Measurements from ENCODE around the gene ANXA11. TPM values are rescaled to one million over a fixed set of nuclear protein-coding genes. Genes with fewer than 3 reads are reported as not detected.

The ANXA11 gene
- total RNA-seq, 2 experiments from 2014 or later: 93.9 to 164 TPM

GRCh38 chr10:80182986-80183385 is 22.4 kb downstream of the ANXA11 start:
- Histone ChIP-seq H3K36me3 (ENCODE audit: insufficient read depth, low read length) (peaks cover 30% of the 10 kb centered on the region), H3K4me1 (ENCODE audit: insufficient read depth, low read length, poor library complexity, severe bottlenecking) (peaks cover 39% of the 10 kb centered on the region), H3K9me2 (ENCODE audit: insufficient read depth, low read length) (no peaks in the 10 kb centered on the region), H2AFZ (ENCODE audit: low read length) (no peak overlapping the region), H3K79me2 (ENCODE audit: insufficient read depth, low read depth, low read length) (peaks cover 65% of the 10 kb centered on the region), H4K20me1 (ENCODE audit: insufficient read depth, low read length) (no peaks in the 10 kb centered on the region; the same call in 1 of the 2 replicates), H3K27ac (ENCODE audit: low read depth, low read length, poor library complexity, severe bottlenecking) (no peak overlapping the region), H3K9me3 (ENCODE audit: low read length) (no peaks in the 10 kb centered on the region), H3K4me2 (ENCODE audit: low read length) (no peak overlapping the region), H3K4me3 (ENCODE audit: low read depth, low read length, poor library complexity, severe bottlenecking) (no peak overlapping the region)
- BruUV-seq (replicated peaks): no TSS peak
- TF ChIP-seq, protein P1, sequence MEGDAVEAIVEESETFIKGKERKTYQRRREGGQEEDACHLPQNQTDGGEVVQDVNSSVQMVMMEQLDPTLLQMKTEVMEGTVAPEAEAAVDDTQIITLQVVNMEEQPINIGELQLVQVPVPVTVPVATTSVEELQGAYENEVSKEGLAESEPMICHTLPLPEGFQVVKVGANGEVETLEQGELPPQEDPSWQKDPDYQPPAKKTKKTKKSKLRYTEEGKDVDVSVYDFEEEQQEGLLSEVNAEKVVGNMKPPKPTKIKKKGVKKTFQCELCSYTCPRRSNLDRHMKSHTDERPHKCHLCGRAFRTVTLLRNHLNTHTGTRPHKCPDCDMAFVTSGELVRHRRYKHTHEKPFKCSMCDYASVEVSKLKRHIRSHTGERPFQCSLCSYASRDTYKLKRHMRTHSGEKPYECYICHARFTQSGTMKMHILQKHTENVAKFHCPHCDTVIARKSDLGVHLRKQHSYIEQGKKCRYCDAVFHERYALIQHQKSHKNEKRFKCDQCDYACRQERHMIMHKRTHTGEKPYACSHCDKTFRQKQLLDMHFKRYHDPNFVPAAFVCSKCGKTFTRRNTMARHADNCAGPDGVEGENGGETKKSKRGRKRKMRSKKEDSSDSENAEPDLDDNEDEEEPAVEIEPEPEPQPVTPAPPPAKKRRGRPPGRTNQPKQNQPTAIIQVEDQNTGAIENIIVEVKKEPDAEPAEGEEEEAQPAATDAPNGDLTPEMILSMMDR (conservative IDR thresholded peaks at IDR 0.05; ENCODE audit: low read length): no peak
- TF ChIP-seq EZH2phosphoT487 (IDR thresholded peaks at IDR 0.05; ENCODE audit: borderline replicate concordance, low read depth, low read length): no peak
- ChIA-PET CTCF (ENCODE audit: unreplicated experiment) (no interaction called here), POLR2A (interaction anchor here (2.1 kb wide), 1 partner anchor 12 kb away, joined by 8 read pairs; no protein-coding TSS in a partner anchor)
- DNase-seq (ENCODE audit: low spot score): no peak
- intact Hi-C loops (cut with micrococcal nuclease; ENCODE audit: unreplicated experiment): no loop called here

- Histone ChIP-seq H3K9me3 (ENCODE audit: low read length) (no peaks in the 10 kb centered on the region), H3K4me1 (ENCODE audit: insufficient read depth, low read length, poor library complexity, severe bottlenecking) (peaks cover 21% of the 10 kb centered on the region), H3K4me2 (ENCODE audit: low read length) (peak overlapping the region; percentile 14; the same call in 1 of the 2 replicates), H3K36me3 (ENCODE audit: insufficient read depth, low read length) (peaks cover 20% of the 10 kb centered on the region), H3K79me2 (ENCODE audit: insufficient read depth, low read depth, low read length) (peaks cover 23% of the 10 kb centered on the region), H3K27ac (ENCODE audit: low read depth, low read length, poor library complexity, severe bottlenecking) (no peak overlapping the region), H4K20me1 (ENCODE audit: insufficient read depth, low read length) (no peaks in the 10 kb centered on the region), H3K9me2 (ENCODE audit: insufficient read depth, low read length) (no peaks in the 10 kb centered on the region), H3K4me3 (ENCODE audit: low read depth, low read length, poor library complexity, severe bottlenecking) (no peak overlapping the region), H2AFZ (ENCODE audit: low read length) (no peak overlapping the region)
- no TSS peak for BruUV-seq (replicated peaks)
- POLR2A ChIA-PET: interaction anchor here (0.6 to 3.3 kb wide), 2 partner anchors 11 to 274 kb away, joined by 3 to 11 read pairs; no protein-coding TSS in a partner anchor
- DNase-seq (ENCODE audit: low spot score): peak; percentile 29
- intact Hi-C loops (cut with micrococcal nuclease; ENCODE audit: unreplicated experiment): no loop called here
- CTCF ChIA-PET (ENCODE audit: unreplicated experiment): no interaction called here
- TF ChIP-seq, protein P1 (conservative IDR thresholded peaks at IDR 0.05; ENCODE audit: low read length): no peak
- no peak for TF ChIP-seq EZH2phosphoT487 (IDR thresholded peaks at IDR 0.05; ENCODE audit: borderline replicate concordance, low read depth, low read length)
Measured at GRCh38 chr10:80177781-80178636, 27.3 kb downstream of the ANXA11 start.

- BruUV-seq (replicated peaks): no TSS peak
- H3K9me3 ChIP-seq (ENCODE audit: low read length): no peaks in the 10 kb centered on the region
- no peak for TF ChIP-seq EZH2phosphoT487 (IDR thresholded peaks at IDR 0.05; ENCODE audit: borderline replicate concordance, low read depth, low read length)
- TF ChIP-seq, protein P1 (conservative IDR thresholded peaks at IDR 0.05; ENCODE audit: low read length): no peak
- H3K4me2 ChIP-seq (ENCODE audit: low read length): no peak overlapping the region
- peaks cover 9% of the 10 kb centered on the region; the same call in 1 of the 2 replicates for H3K79me2 ChIP-seq (ENCODE audit: insufficient read depth, low read depth, low read length)
- ChIA-PET POLR2A (interaction anchor here (0.6 to 2.5 kb wide), 4 partner anchors 8 to 457 kb away, joined by 3 to 9 read pairs (median 4); no protein-coding TSS in a partner anchor), CTCF (ENCODE audit: unreplicated experiment) (interaction anchor here (1.6 kb wide), 1 partner anchor 27 kb away, joined by 6 read pairs; no protein-coding TSS in a partner anchor)
- peaks cover 21% of the 10 kb centered on the region for H3K4me1 ChIP-seq (ENCODE audit: insufficient read depth, low read length, poor library complexity, severe bottlenecking)
- DNase-seq (ENCODE audit: low spot score): no peak
- no peak overlapping the region for H3K27ac ChIP-seq (ENCODE audit: low read depth, low read length, poor library complexity, severe bottlenecking)
- H2AFZ ChIP-seq (ENCODE audit: low read length): no peak overlapping the region
- H3K36me3 ChIP-seq (ENCODE audit: insufficient read depth, low read length): peaks cover 34% of the 10 kb centered on the region
- H4K20me1 ChIP-seq (ENCODE audit: insufficient read depth, low read length): no peaks in the 10 kb centered on the region
- H3K4me3 ChIP-seq (ENCODE audit: low read depth, low read length, poor library complexity, severe bottlenecking): no peak overlapping the region
- intact Hi-C loops (cut with micrococcal nuclease; ENCODE audit: unreplicated experiment): no loop called here
- no peaks in the 10 kb centered on the region for H3K9me2 ChIP-seq (ENCODE audit: insufficient read depth, low read length)
Measured at GRCh38 chr10:80176526-80176925, 28.8 kb downstream of the ANXA11 start.

All from OCI-LY7 (cell line).